OCI-LY3 (cell line): Measurements from ENCODE around the gene PDE4DIP.
"Not testable (repeated sequence)": the region's sequence is repeated elsewhere in the genome, so short reads cannot be mapped to it uniquely, and the experiment has no call there.

ENCODE experiments used
- H2AFZ ChIP-seq: fragments of 200-600, 300-600 bp; shearing (Covaris generic); 2 replicates; pipeline ENCODE4 v1.6.0; 2014; ENCODE audit warnings: antibody characterized with exemption, low read depth, low read length
- H3K27ac ChIP-seq: fragments of 200-600, 300-600 bp; sonication (generic); 2 replicates; pipeline ENCODE4 v1.5.1; 2014; ENCODE audit warnings: mild to moderate bottlenecking, low read length, moderate library complexity, mixed read lengths
- H3K27me3 ChIP-seq: fragments of 200-600, 300-600 bp; sonication (generic); 2 replicates; pipeline ENCODE4 v1.6.1; 2014; ENCODE audit warnings: low read depth, low read length, mixed read lengths
- H3K36me3 ChIP-seq: fragments of 200-600, 300-600 bp; sonication (generic); replicated peaks from 2 replicates; pipeline ENCODE3; 2014; ENCODE audit warnings: low read depth, low read length, mixed read lengths
- H3K4me1 ChIP-seq: fragments of 300-600, 200-600 bp; sonication (generic); 2 replicates; pipeline ENCODE4 v1.6.1; 2014; ENCODE audit warnings: low read length, mixed read lengths
- H3K4me2 ChIP-seq: fragments of 200-600, 300-600 bp; sonication (generic); 2 replicates; pipeline ENCODE4 v1.6.1; 2014; ENCODE audit warnings: low read length, mixed read lengths
- H3K4me3 ChIP-seq: fragments of 300-600, 200-600 bp; sonication (generic); 2 replicates; pipeline ENCODE4 v1.5.1; 2014; ENCODE audit warnings: antibody characterized with exemption, mild to moderate bottlenecking, low read length, moderate library complexity
- H3K79me2 ChIP-seq: fragments of 300-600, 200-600 bp; shearing (Covaris generic); 2 replicates; pipeline ENCODE4 v1.6.1; 2014; ENCODE audit warnings: mild to moderate bottlenecking, low read length, mixed read lengths
- H3K9ac ChIP-seq: fragments of 300-600, 200-600 bp; shearing (Covaris generic); 2 replicates; pipeline ENCODE4 v1.6.0; 2014; ENCODE audit warnings: mild to moderate bottlenecking, low read length, moderate library complexity
- H3K9me3 ChIP-seq: fragments of 200-600, 300-600 bp; shearing (Covaris generic); 2 replicates; pipeline ENCODE4 v1.6.1; 2014; ENCODE audit warnings: low read length, mixed read lengths; ENCODE audit not compliant: insufficient read depth
- H4K20me1 ChIP-seq: fragments of 200-600, 300-600 bp; sonication (generic); 2 replicates; pipeline ENCODE4 v1.6.1; 2016; ENCODE audit warnings: low read length, mixed read lengths; ENCODE audit not compliant: insufficient read depth

The PDE4DIP gene

GRCh38 chr1:148844651-148845050 is 423 bp downstream of the PDE4DIP start:
- H3K4me2 ChIP-seq, H3K9ac ChIP-seq, H3K27me3 ChIP-seq, H3K4me1 ChIP-seq, H2AFZ ChIP-seq, H3K27ac ChIP-seq, H3K36me3 ChIP-seq, H3K79me2 ChIP-seq, H3K4me3 ChIP-seq, H3K9me3 ChIP-seq, H4K20me1 ChIP-seq: not testable (repeated sequence)

DNA sequence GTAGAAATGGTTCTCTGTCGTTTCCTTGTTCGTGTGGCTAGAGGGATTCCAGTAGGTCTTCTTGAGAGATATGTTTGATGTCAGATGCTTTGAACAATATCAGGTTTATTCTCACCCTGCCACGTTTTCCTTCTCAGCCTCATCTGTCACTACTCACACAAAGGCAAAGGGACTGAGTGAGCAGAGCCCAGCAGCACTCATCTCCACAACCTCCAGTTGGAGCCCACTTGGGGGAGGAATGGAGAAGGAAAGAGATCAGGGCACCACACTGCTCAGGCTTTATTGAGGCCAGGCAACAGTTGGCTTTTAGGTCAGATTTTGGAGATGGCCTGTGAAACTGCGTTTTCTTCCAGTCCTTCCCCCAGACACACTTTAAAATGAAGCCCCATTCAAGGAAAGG is 840 bp downstream of the PDE4DIP start:
- not testable (repeated sequence) for H2AFZ ChIP-seq, H3K9me3 ChIP-seq, H3K4me1 ChIP-seq, H3K9ac ChIP-seq, H3K4me3 ChIP-seq, H3K4me2 ChIP-seq, H3K36me3 ChIP-seq, H3K27me3 ChIP-seq, H4K20me1 ChIP-seq, H3K27ac ChIP-seq, H3K79me2 ChIP-seq

DNA sequence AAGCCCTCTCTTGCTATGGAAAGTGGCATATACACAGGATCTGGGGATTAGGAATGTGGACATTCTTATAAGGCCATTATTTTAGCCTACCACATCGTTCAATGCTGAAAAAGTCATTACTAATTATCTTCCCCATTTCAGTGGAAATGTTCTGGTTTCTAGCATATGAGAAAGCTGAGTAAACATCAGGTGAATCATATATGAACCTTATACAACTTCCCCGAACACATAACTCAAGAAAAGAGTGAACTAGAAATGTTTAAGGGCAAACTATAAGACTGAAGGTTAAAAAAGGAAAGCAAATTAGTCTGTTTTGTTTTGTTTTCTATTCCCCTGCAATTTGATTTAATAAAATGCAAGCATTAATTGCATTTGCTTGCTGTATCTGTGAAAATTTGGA is 6.1 kb downstream of the PDE4DIP start:
- H3K4me3 ChIP-seq, H3K4me1 ChIP-seq: not testable (repeated sequence)

DNA sequence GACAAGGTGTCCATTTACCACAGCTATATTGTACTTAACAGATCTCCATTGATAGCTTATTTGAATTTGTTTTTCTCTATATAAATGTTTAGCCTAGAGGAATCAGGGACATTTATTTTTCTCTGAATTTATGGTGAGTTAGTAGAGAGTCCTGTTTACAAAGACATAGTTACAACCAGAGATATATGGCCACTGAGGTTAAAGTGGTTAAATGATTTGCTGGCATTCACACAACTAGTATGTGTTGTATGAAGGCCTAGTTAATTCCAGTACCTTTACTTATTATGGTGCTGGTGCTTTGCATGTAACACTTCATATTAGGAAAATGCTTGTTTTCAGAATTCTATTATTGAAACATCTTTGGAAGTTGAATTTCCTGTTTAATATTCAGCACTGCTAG is 6.6 kb downstream of the PDE4DIP start:
- H3K79me2 ChIP-seq, H3K4me2 ChIP-seq, H3K9me3 ChIP-seq, H3K36me3 ChIP-seq, H3K27me3 ChIP-seq, H3K4me1 ChIP-seq, H4K20me1 ChIP-seq, H2AFZ ChIP-seq, H3K4me3 ChIP-seq, H3K27ac ChIP-seq, H3K9ac ChIP-seq: not testable (repeated sequence)

More for the DNA sequence above, 6.1 kb downstream of the PDE4DIP start:
- not testable (repeated sequence) for H3K27me3 ChIP-seq, H3K9me3 ChIP-seq, H4K20me1 ChIP-seq, H3K9ac ChIP-seq, H2AFZ ChIP-seq, H3K79me2 ChIP-seq, H3K36me3 ChIP-seq, H3K4me2 ChIP-seq, H3K27ac ChIP-seq

GRCh38 chr1:148851684-148852083 is 7.5 kb downstream of the PDE4DIP start:
- not testable (repeated sequence) for H3K4me1 ChIP-seq

DNA sequence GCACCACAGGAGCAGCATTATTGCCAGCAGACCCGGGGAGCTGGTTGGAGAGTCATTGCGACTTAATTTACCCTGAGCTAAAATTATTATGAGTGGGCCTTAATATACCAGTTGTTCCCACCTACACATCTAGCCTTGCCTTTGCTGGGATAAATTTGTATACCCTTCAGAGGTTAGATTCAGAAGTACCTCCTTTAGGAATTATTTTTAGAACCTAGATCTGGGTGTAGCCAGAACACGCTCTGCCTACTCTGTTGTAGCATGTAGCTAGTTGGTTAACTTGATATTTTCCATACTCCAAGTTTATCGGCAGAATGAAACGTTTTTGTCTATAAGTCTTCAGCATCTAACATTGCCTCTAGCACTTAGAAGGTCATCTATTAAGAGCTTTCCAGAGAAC is 9.1 kb downstream of the PDE4DIP start:
- H2AFZ ChIP-seq, H3K79me2 ChIP-seq: not testable (repeated sequence)

More at GRCh38 chr1:148851684-148852083, 7.5 kb downstream of the PDE4DIP start:
- not testable (repeated sequence) for H3K4me2 ChIP-seq, H2AFZ ChIP-seq, H3K36me3 ChIP-seq, H3K9me3 ChIP-seq, H3K9ac ChIP-seq, H3K79me2 ChIP-seq, H3K27ac ChIP-seq, H4K20me1 ChIP-seq, H3K4me3 ChIP-seq, H3K27me3 ChIP-seq

GRCh38 chr1:148854063-148854462 is 9.8 kb downstream of the PDE4DIP start:
- not testable (repeated sequence) for H3K4me2 ChIP-seq, H3K4me3 ChIP-seq, H3K4me1 ChIP-seq

More for the DNA sequence above, 9.1 kb downstream of the PDE4DIP start:
- H3K4me2 ChIP-seq, H3K9me3 ChIP-seq, H3K36me3 ChIP-seq, H3K4me1 ChIP-seq, H3K4me3 ChIP-seq, H3K27me3 ChIP-seq, H3K27ac ChIP-seq, H4K20me1 ChIP-seq, H3K9ac ChIP-seq: not testable (repeated sequence)

DNA sequence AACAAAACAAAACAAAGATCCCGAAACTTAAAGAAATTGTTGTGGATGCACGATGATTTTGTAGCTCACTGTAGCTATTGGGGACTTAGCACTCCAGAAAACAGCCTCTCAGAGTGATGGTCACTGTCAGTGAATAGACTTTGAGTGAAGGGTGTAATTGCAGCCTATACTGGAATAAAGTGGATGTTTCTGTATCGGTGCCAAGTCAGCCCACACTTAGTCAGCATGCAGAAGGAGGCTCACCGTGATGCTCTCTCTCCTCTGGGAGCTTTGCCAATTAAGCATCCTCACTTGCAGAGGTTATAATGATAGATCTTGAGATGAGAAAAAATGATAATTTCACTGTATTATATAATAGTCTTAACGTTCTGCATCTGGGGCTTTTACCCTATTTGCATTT is 11.1 kb downstream of the PDE4DIP start:
- H3K36me3 ChIP-seq, H3K9me3 ChIP-seq, H3K27ac ChIP-seq, H3K27me3 ChIP-seq, H3K4me2 ChIP-seq, H3K4me3 ChIP-seq, H3K9ac ChIP-seq, H3K4me1 ChIP-seq, H3K79me2 ChIP-seq, H4K20me1 ChIP-seq, H2AFZ ChIP-seq: not testable (repeated sequence)

More at GRCh38 chr1:148854063-148854462, 9.8 kb downstream of the PDE4DIP start:
- H3K36me3 ChIP-seq, H2AFZ ChIP-seq, H3K27me3 ChIP-seq, H3K9me3 ChIP-seq, H3K27ac ChIP-seq, H3K9ac ChIP-seq, H3K79me2 ChIP-seq, H4K20me1 ChIP-seq: not testable (repeated sequence)

GRCh38 chr1:148860049-148860448 is 15.8 kb downstream of the PDE4DIP start:
- not testable (repeated sequence) for H3K79me2 ChIP-seq, H4K20me1 ChIP-seq, H3K4me3 ChIP-seq

DNA sequence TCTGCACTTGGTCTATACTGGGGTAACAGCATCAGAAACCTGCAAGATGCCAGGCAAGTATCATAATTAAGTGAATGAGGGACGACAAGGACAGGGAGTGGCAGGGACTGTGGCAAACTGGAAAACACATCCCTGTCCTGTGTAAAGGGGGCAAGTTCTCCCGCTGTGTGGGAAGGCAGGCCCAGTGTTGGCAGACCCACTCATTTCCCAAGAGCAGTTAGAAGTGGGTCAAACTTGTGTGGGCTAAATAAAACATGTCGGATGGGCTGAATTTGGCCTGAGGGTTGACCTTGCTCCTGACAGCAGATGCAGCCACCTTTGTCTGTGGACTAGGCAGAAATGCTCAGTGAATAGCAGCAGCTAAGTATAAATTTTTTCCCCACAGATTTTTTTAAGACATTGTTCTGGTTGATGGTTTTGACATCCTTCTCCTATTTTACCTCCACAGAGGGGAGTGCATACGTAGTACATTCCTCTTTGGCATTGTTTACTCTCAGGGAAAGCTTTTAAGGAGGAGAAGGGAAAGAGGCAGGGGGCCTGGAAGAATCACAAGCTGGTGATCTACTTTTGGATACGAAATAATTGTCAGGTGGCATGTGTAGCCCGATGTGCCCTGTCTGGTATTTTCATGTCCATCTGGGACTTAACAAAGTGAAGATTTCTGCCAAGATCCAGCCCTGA is 16.5 kb downstream of the PDE4DIP start:
- H2AFZ ChIP-seq, H3K4me2 ChIP-seq, H4K20me1 ChIP-seq, H3K27ac ChIP-seq, H3K36me3 ChIP-seq, H3K4me1 ChIP-seq, H3K9me3 ChIP-seq, H3K4me3 ChIP-seq, H3K79me2 ChIP-seq, H3K9ac ChIP-seq, H3K27me3 ChIP-seq: not testable (repeated sequence)

More at GRCh38 chr1:148860049-148860448, 15.8 kb downstream of the PDE4DIP start:
- not testable (repeated sequence) for H3K4me1 ChIP-seq, H2AFZ ChIP-seq, H3K27ac ChIP-seq, H3K4me2 ChIP-seq, H3K9me3 ChIP-seq, H3K9ac ChIP-seq, H3K27me3 ChIP-seq, H3K36me3 ChIP-seq
